Stimulated activated CD8-positive, alpha-beta memory T cell treated with anti-CD3 and anti-CD28 coated beads, Interleukin-2, amount 100 ng/mL, for 1 hour (primary cell): ENCODE data around the gene ZNF14.
A peak's percentile ranks its signal among the peaks of the same experiment; 100 is the strongest.
"Not testable (repeated sequence)": the region's sequence is repeated elsewhere in the genome, so short reads cannot be mapped to it uniquely, and the experiment has no call there.

Experiments
- DNase-seq, 2 donors: peaks; one replicate each; pipeline ENCODE4 v3.0.0-alpha.2; 2020; ENCODE audit warnings: low read depth in 2 of 2

The ZNF14 gene

DNA sequence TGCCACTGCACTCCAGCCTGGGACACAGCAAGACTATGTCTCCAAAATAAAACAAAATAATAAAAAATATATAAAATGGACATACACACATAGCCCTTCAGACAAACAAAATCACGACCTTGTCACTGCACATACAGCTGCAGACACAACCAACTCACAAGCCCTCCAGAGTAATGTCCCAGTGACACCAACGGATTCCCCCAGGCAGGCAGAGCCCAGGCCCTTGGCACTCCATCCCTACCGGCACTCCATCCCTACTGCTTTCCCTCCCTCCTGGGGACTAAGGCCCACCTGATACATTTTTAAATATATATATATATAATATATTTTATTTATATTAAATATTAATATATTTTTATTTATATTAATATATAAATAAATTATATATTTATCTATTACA lies 45.8 kb downstream of the ZNF14 start:
- no peak for DNase-seq

- no peak for DNase-seq
These were observed 46.3 kb downstream of the ZNF14 start for GRCh38 chr19:19686580-19686979.

- DNase-seq, result not testable (repeated sequence)
These were observed 46.8 kb downstream of the ZNF14 start for GRCh38 chr19:19686119-19686518.

- no peak for DNase-seq
These were observed 53.5 kb downstream of the ZNF14 start for GRCh38 chr19:19679176-19680073.

DNA sequence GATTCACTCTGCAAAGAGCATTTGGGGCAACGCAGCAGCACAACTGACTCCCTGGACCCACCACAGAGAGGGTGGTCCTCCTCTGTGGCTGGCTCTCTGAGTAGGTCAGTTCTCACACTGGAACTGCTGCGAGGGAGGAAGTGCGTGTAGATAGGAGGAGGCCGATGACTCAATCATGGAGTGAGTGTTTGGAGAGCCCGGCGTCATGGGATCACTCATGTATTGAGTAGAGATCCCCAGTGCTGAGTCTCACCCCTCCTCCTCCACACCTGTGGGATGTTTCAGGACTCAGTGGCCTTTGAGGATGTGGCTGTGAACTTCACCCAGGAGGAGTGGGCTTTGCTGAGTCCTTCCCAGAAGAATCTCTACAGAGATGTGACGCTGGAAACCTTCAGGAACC lies 55.3 kb downstream of the ZNF14 start:
- DNase-seq, result no peak

DNA sequence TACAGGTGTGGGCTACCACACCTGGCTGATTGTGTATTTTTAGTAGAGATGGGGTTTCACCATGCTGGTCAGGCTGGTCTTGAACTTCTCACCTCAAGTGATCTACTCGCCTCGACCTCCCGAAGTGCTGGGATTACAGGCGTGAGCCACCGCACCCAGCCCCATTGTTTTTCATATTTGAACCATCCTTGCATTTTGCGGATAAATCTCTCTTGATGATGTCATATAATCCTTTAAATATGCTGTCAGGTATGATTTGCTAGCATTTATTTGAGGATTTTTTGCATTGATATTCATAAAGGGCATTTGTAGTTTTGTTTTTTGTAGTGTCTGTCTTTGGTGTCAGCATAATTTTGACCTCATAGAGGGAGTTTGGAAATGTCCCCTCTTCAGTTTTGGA lies 58.6 kb downstream of the ZNF14 start:
- no peak for DNase-seq

GRCh38 chr19:19672816-19673215 lies 60.1 kb downstream of the ZNF14 start:
- no peak for DNase-seq

- no peak for DNase-seq
These were observed 62.8 kb downstream of the ZNF14 start for GRCh38 chr19:19670070-19670551.

DNA sequence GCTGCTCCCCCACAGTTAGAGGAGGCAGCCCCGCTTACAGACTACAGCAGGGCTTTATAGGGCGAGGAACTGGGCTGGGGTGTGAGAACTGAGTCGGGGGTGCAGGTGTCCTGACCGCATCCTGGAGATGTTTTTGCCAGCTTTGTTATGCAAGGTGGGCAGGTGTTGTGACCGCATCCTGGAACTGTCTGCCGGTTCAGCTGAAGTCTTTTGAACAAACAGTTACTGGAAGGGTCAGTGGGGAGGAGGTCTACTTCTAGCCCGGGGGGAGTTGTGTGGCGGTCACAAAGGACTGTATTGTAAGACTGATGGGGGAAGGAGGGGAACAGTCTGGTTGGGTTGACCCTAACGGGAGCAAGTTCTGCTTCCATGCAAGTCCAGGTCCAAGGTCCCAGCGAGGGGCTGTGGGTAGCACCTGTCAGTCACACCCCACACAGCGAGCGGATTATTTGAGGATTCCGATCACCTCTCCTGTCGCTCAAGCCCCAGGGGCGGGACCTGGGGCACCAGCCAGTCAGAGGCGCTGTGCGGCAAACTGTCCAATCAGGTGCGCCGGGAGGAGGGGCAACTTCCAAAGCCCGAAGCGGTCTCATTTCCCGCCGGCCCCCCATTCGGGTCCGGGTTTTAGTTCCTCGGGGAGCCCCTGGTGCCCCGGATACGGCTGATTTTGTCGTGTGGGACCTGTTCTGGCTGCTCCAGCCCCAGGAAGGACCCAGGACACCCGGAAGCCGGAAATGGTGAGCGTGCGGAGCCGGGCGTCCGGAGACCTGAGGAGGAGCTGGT lies 64.5 kb downstream of the ZNF14 start, which contains the start of gene ZNF101:
Gene ZNF101, plus strand, starts transcription at position 610 of the 783 bp plus-strand sequence. Its CDS starts 125 bp downstream, at position 735.
- peak; percentile 84 to 91 for DNase-seq

DNA sequence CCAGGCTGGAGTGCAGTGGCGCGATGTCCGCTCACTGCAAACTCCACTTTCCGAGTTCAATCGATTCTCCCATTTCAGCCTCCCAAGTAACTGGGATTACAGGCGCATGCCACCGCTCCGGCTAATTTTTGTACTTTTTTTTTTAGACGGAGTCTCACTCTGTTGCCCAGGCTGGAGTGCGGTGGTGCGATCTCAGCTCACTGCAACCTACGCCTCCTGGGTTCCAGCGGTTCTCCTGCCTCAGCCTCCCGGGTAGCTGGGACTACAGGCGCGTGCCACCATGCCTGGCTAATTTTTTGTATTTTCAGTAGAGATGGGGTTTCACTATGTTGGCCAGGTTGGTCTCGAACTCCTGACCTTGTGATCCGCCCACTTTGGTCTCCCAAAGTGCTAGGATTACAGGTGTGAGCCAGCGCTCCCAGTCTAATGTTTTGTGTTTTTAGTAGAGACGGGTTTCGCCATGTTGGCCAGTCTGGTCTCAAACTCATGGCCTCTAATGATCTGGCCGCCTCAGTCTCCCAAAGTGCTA lies 67.4 kb downstream of the ZNF14 start:
- not testable (repeated sequence) for DNase-seq

DNA sequence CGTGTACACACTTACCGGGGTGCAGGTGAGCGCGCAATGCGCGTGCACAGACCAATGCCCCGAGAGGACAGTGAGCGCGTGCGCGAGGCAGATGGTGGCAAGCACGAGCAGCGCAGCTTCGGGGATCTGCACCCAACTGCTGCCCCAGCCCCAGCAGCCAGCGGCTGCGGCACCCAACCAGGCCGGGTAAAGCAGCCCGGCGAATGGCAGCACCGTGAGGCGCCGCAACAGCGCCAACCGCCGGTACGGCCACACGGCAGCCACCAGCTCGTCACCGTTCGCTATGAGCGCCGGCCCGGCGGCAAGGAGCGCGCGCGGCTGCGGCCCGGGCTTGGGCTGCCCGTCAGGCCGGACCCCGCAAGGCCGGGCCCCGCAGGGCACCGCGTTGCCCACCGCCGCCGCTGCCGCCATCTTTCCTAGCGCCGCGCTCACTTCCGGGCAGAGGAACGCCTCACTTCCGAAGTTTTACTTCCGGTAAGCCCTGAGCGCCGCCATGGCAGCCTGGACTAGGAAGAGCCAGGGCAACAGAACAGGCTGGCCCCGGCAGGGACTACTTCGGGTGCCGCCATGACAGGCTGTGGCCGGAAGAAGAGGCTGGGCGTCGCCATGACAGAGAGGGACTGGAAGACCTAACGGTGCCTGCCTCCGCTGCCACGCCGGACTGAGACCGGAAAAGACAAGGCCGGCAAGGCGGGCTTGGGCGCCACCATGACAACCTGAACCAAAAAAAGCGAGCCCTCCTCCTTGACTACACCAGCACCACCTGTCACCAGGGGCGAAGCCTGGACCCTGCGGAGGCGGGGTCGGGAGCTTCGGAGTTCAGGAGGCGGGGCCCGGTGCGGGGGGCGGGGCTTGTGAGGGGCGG lies 69.4 kb downstream of the ZNF14 start, which contains the start of gene ATP13A1:
Gene ATP13A1, minus strand, starts transcription at position 421 of the 865 bp plus-strand sequence. Its CDS starts 10 bp downstream, at position 411.
- DNase-seq, result peak; percentile 83 to 91

DNA sequence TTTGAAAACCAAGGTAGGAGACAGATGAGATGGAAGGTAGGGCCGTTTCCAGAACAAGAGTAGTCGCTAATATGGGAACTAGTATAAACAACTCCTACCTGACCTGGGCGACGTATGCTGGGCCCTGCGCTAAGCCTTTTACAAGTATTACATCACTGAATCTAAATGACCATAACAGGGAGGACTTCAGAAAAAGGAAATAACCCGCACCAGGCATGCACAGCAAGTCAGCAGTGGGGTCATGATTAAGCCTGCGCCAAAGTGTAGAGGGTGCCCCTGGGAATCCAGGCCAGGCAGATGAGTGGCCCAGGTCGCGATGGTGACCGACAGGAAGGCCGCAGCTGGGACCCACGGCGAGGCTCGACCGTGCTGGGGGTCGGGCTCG lies 70.0 kb downstream of the ZNF14 start:
- no peak for DNase-seq

GRCh38 chr19:19662344-19662743 lies 70.6 kb downstream of the ZNF14 start:
- no peak for DNase-seq

DNA sequence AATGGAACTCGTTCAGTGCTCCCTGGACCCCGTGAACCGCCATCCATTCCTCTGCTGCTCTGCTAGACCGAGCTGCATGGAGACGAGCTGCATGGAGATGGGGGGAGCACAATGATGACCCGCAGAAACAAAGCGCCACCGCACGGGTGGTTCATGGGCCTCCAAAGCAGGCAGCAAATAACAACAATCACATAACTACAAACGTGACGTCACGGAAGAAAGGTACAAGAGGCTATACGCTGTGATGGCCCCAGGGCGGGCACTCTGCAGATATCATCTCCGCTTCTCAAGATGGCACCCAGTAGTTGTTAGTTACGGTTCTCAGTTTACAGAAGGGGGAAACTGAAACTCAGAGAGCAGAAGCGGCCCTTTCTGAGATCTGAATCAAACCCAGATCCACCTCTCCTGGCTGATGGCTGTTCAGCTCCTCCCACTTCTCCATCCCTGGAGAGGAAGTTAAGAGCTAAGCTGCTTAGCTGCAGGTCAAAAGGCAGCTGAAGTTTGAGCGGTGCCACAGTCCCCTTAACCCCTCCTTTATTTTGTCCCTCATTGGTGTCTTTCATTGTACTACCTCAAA lies 71.1 kb downstream of the ZNF14 start:
- DNase-seq, result no peak

DNA sequence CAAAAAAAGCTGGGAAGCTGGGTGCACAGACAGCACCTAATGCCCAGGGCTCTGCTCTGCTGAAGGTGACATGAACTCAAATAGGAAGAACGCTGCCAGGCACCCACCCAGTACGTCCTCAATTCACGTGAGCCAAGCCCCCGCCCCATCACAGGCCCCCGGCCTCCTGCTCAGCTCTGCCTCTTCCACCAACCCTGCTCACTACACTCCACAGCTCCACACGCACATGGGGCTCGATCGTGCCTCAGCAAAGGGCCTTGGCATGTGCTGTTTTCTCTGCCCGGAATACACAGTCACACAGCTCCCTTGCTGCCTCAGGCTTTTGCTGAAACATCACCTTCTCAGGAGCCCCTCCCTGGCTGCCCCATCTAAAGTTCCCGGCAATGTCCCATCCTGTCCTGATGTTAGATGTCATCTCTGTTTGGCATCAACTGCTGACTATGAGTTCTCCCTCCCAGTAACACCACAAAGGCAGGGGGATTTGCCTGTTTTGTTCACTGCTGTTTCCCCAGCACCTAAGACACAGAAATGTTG lies 71.7 kb downstream of the ZNF14 start:
- DNase-seq, result no peak
